Measurements from ENCODE around the gene CHIA.

The CHIA gene

GRCh38 chr1:111369645-111370044 is 79.0 kb downstream of the CHIA start:
- FAIRE-seq: no peak
